HG03060 (cell line): ENCODE results near the gene VPS37C.

Experiments used
- ATAC-seq: cut with Tn5 transposase; IDR thresholded peaks from one replicate; pipeline ENCODE4 v1.9.1; 2021; ENCODE audit warnings: low read depth, moderate number of reproducible peaks; ENCODE audit not compliant: unreplicated experiment

Gene VPS37C

GRCh38 chr11:61120099-61120705, 41.0 kb downstream of the VPS37C start:
- no peak for ATAC-seq

- no peak for ATAC-seq
These were observed 41.7 kb downstream of the VPS37C start for GRCh38 chr11:61119571-61119970.

- no peak for ATAC-seq
These were observed 42.2 kb downstream of the VPS37C start for GRCh38 chr11:61119055-61119454.

- no peak for ATAC-seq
These were observed 42.8 kb downstream of the VPS37C start for GRCh38 chr11:61118406-61118805.

- no peak for ATAC-seq
These were observed 43.2 kb downstream of the VPS37C start for GRCh38 chr11:61118004-61118403.

- ATAC-seq: no peak
These were observed 44.1 kb downstream of the VPS37C start for GRCh38 chr11:61117168-61117520.

- no peak for ATAC-seq
These were observed 44.6 kb downstream of the VPS37C start for GRCh38 chr11:61116426-61117167.

- ATAC-seq: no peak
These were observed 45.6 kb downstream of the VPS37C start for GRCh38 chr11:61115498-61116224.

GRCh38 chr11:61114913-61115312, 46.3 kb downstream of the VPS37C start:
- ATAC-seq: no peak

- no peak for ATAC-seq
These were observed 48.0 kb downstream of the VPS37C start for GRCh38 chr11:61113201-61113600.

- ATAC-seq: no peak
These were observed 48.7 kb downstream of the VPS37C start for GRCh38 chr11:61112575-61112974.

- no peak for ATAC-seq
These were observed 49.3 kb downstream of the VPS37C start for GRCh38 chr11:61111786-61112517.

GRCh38 chr11:61111050-61111435, 50.2 kb downstream of the VPS37C start:
- ATAC-seq: no peak

GRCh38 chr11:61110255-61111049, 50.8 kb downstream of the VPS37C start:
- no peak for ATAC-seq

- no peak for ATAC-seq
These were observed 51.6 kb downstream of the VPS37C start for GRCh38 chr11:61109671-61110070.

GRCh38 chr11:61108847-61109585, 52.2 kb downstream of the VPS37C start:
- ATAC-seq: no peak

- no peak for ATAC-seq
These were observed 53.3 kb downstream of the VPS37C start for GRCh38 chr11:61107888-61108287.

GRCh38 chr11:61106894-61107470, 54.2 kb downstream of the VPS37C start:
- no peak for ATAC-seq

- no peak for ATAC-seq
These were observed 54.9 kb downstream of the VPS37C start for GRCh38 chr11:61106296-61106695.
